K562 (cell line): ENCODE data around the gene DGCR8. TPM values are rescaled to one million over a fixed set of nuclear protein-coding genes. Genes with fewer than 3 reads are reported as not detected.
A peak's percentile ranks its signal among the peaks of the same experiment; 100 is the strongest.

Experiments
- ATAC-seq: fragments of 200-7000 bp; cut with Tn5 transposase; 3 replicates; pipeline ENCODE4 v1.9.1; 2020; ENCODE audit warnings: moderate library complexity
- BruUV-seq: library from RNA; stranded (reverse); fragments of 400-500 nt; replicated peaks from 2 replicates; lab custom pipeline; 2021; lab: Mats Ljungman, UMichigan
- CTCF ChIA-PET: fragments of 300-600 bp; formaldehyde crosslinking; extraction: SDS; loops from one replicate; lab custom pipeline; 2021; ENCODE audit warnings: low intra/inter-chr PET ratio; lab: Yijun Ruan, JAX
- POLR2A ChIA-PET: fragments of 300-600, 350-650 bp; sonication (Branson Sonifier 250); formaldehyde crosslinking; extraction: SDS; loops from one replicate; lab custom pipeline; 2021; ENCODE audit warnings: antibody characterized with exemption, inconsistent platforms; lab: Yijun Ruan, JAX
- DNase-seq, 4 experiments: peaks; one replicate each; pipeline versions ENCODE4 v3.0.0 to v3.0.0-alpha.2; 2011 to 2018; ENCODE audit warnings: low spot score in 3 of 4, mixed read lengths in 3 of 4; ENCODE audit errors: extremely low read depth in 1 of 4
- FAIRE-seq: peaks from 2 replicates; lab custom pipeline; 2011; peaks lifted over from hg19 to GRCh38; lab: Jason Lieb, UNC
- H2AFZ ChIP-seq: 2 replicates; pipeline ENCODE4 v1.6.0; 2011; ENCODE audit warnings: low read depth, low read length, control low read depth, inconsistent platforms
- H3K27ac ChIP-seq: fragments of 200-600 bp; 3 replicates; pipeline ENCODE4 v1.8.0; 2011; ENCODE audit warnings: low read depth, mild to moderate bottlenecking, control low read depth, inconsistent platforms, low read length, moderate library complexity, mixed read lengths; ENCODE audit errors: extremely low read depth
- H3K27me3 ChIP-seq, 2 experiments: fragments of 300-600 bp in 1 of 2; 2 replicates in 1 of 2; 3 replicates in 1 of 2; pipeline versions ENCODE4 v1.6.0 to v1.8.0; 2011; ENCODE audit warnings: inconsistent platforms in 2 of 2, low read length in 2 of 2, mild to moderate bottlenecking in 1 of 2, mixed read lengths in 1 of 2, moderate library complexity in 1 of 2; ENCODE audit not compliant: control insufficient read depth in 2 of 2, insufficient read depth in 2 of 2
- H3K36me3 ChIP-seq: fragments of 300-600 bp; 3 replicates; pipeline ENCODE4 v1.8.0; 2011; ENCODE audit warnings: mild to moderate bottlenecking, low read length, inconsistent platforms; ENCODE audit not compliant: control insufficient read depth, insufficient read depth
- H3K4me1 ChIP-seq, 2 experiments: fragments of 200-600 bp in 1 of 2; replicated peaks in 1 of 2; 2 replicates in 1 of 2; 3 replicates in 1 of 2; pipeline versions ENCODE4 v1.5.1 to v1.8.0; 2011; ENCODE audit warnings: inconsistent platforms in 2 of 2, low read length in 2 of 2, mild to moderate bottlenecking in 1 of 2, mixed read lengths in 1 of 2, moderate library complexity in 1 of 2; ENCODE audit not compliant: control insufficient read depth in 2 of 2, insufficient read depth in 2 of 2
- H3K4me2 ChIP-seq: 2 replicates; pipeline ENCODE4 v1.6.1; 2011; ENCODE audit warnings: low read length, control low read depth, inconsistent platforms, mixed read lengths; ENCODE audit not compliant: insufficient read depth
- H3K4me3 ChIP-seq: fragments of 200-600 bp; sonication (generic), shearing (Covaris generic); 2 replicates; pipeline ENCODE4 v1.5.1; 2016; ENCODE audit warnings: control low read depth, inconsistent platforms
- H3K79me2 ChIP-seq: fragments of 200-600 bp; 3 replicates; pipeline ENCODE4 v1.8.0; 2011; ENCODE audit warnings: low read length, inconsistent platforms; ENCODE audit not compliant: control insufficient read depth, insufficient read depth
- H3K9ac ChIP-seq, 2 experiments: 2 replicates each; pipeline versions ENCODE4 v1.6.0 to v1.6.1; 2011; ENCODE audit warnings: low read depth in 2 of 2, low read length in 2 of 2, control low read depth in 1 of 2, inconsistent platforms in 1 of 2, mild to moderate bottlenecking in 1 of 2, mixed read lengths in 1 of 2; ENCODE audit not compliant: insufficient read depth in 1 of 2
- H3K9me1 ChIP-seq: one replicate; pipeline ENCODE4 v1.6.0; 2011; ENCODE audit warnings: inconsistent platforms, mild to moderate bottlenecking, low read length, moderate library complexity; ENCODE audit not compliant: control insufficient read depth, insufficient read depth
- H3K9me3 ChIP-seq: replicated peaks from 2 replicates; pipeline ENCODE4 v1.5.1; 2011; ENCODE audit warnings: low read depth, low read length, inconsistent platforms; ENCODE audit not compliant: control insufficient read depth, insufficient read depth
- H4K20me1 ChIP-seq: replicated peaks from 2 replicates; pipeline ENCODE4 v1.6.1; 2011; ENCODE audit warnings: low read length, inconsistent platforms, mixed read lengths; ENCODE audit not compliant: control insufficient read depth, insufficient read depth
- CEBPZ ChIP-seq: fragments of 150-350 bp; IDR thresholded peaks from 2 replicates; pipeline ENCODE4 v1.6.1; 2014; ENCODE audit warnings: low read depth, mild to moderate bottlenecking, low read length, borderline replicate concordance
- EGR1 ChIP-seq: fragments of 450-650 bp; conservative IDR thresholded peaks from 2 replicates; pipeline ENCODE4 v1.6.1; 2017; ENCODE audit warnings: mild to moderate bottlenecking
- ELF4 ChIP-seq: fragments of 450-650 bp; formaldehyde crosslinking; IDR thresholded peaks from 2 replicates; pipeline ENCODE4 v1.4.0; 2022; ENCODE audit warnings: missing genetic modification characterization
- MLX ChIP-seq, 2 experiments: fragments of 450-650 bp in 1 of 2; sonication (generic) in 1 of 2; formaldehyde crosslinking; conservative IDR thresholded peaks; 2 replicates each; pipeline versions ENCODE4 v1.4.0 to v1.8.1; 2020 to 2022; ENCODE audit warnings: mild to moderate bottlenecking in 1 of 2, missing genetic modification reagents in 1 of 2
- POLR2G ChIP-seq: fragments of 200-400 bp; formaldehyde crosslinking; IDR thresholded peaks from 2 replicates; pipeline ENCODE4 v1.6.1; 2017; ENCODE audit warnings: low read depth, mild to moderate bottlenecking, antibody characterized with exemption, low read length, moderate library complexity
- POU5F1 ChIP-seq: fragments of 150-350 bp; IDR thresholded peaks from 2 replicates; pipeline ENCODE4 v1.6.1; 2014; ENCODE audit warnings: borderline replicate concordance, low read length, low read depth, mild to moderate bottlenecking; ENCODE audit not compliant: partially characterized antibody
- SMC3 ChIP-seq: conservative IDR thresholded peaks from 2 replicates; pipeline ENCODE4 v1.6.1; 2011; ENCODE audit warnings: low read depth, low read length, improper control_type of control experiment; ENCODE audit not compliant: insufficient read depth
- SOX6 ChIP-seq: fragments of 450-650 bp; IDR thresholded peaks from 2 replicates; pipeline ENCODE4 v1.6.1; 2014; ENCODE audit warnings: mild to moderate bottlenecking
- SUPT5H ChIP-seq: fragments of 450-650 bp; IDR thresholded peaks from 2 replicates; pipeline ENCODE4 v1.6.1; 2016
- TCFL5 ChIP-seq: fragments of 250-450 bp; sonication (Bioruptor Pico); conservative IDR thresholded peaks from 2 replicates; pipeline ENCODE4 v1.6.1; 2021; ENCODE audit warnings: mild to moderate bottlenecking, moderate library complexity, matching md5 sums
- ZNF668 ChIP-seq: fragments of 250-450 bp; sonication (Bioruptor Pico); IDR thresholded peaks from 2 replicates; pipeline ENCODE4 v1.8.0; 2022; ENCODE audit warnings: mild to moderate bottlenecking, inconsistent platforms
- ZNF717 ChIP-seq: fragments of 250-450 bp; sonication (Bioruptor Pico); IDR thresholded peaks from 2 replicates; pipeline ENCODE4 v1.5.0; 2021
- ZNF778 ChIP-seq: fragments of 450-650 bp; formaldehyde crosslinking; IDR thresholded peaks from 2 replicates; pipeline ENCODE4 v1.4.0; 2020; ENCODE audit warnings: mild to moderate bottlenecking, moderate library complexity
- WGBS: fragments of 100-300 bp; shearing (Covaris generic); methylation state at CpG from one replicate; pipeline ENCODE4 v1.1.6; 2016; ENCODE audit warnings: low coverage, mixed read lengths; ENCODE audit not compliant: insufficient coverage; ENCODE audit errors: missing lambda C conversion rate; 5-methylcytosine and 5-hydroxymethylcytosine counted together
- in situ Hi-C: fragments of 300-500 bp; cut with MboI; formaldehyde crosslinking; loops from 4 replicates; pipeline ENCODE4 v1.15.0; 2018; ENCODE audit warnings: inconsistent platforms, mixed read lengths
- intact Hi-C: fragments of 100-400 bp; cut with micrococcal nuclease; formaldehyde crosslinking; loops from 2 replicates; pipeline ENCODE4 v1.14.2; 2022
- polyA plus RNA-seq, 8 experiments: library from polyadenylated mRNA; depleted of rRNA in 4 of 8; stranded (reverse) in 5 of 8; unstranded in 3 of 8; fragments of >200 nt; fragmentation: Nextera tagmentation in 2 of 8; fragmentation: Illumina TruSeq in 1 of 8; extraction: Ambion mirVana in 2 of 8; extraction: Trizol in 1 of 8; gene quantifications; 2 replicates each; pipeline versions ENCODE4 v1.2.1 to v1.2.3, GENCODE V29; 2011 to 2014; ENCODE audit warnings: inconsistent platforms in 1 of 8, missing spikeins in 1 of 8
- total RNA-seq, 7 experiments: library from RNA; depleted of rRNA in 6 of 7; stranded (reverse); fragments of >200 nt in 6 of 7; fragmentation: Illumina TruSeq in 2 of 7; extraction: Trizol in 2 of 7; gene quantifications; 2 replicates each; pipeline versions ENCODE4 v1.2.1 to v1.2.3, GENCODE V29; 2011 to 2021; ENCODE audit warnings: low replicate concordance in 1 of 7
- TF ChIP-seq, protein P1 (sequence below): fragments of 450-650 bp; IDR thresholded peaks from 2 replicates; pipeline ENCODE4 v1.6.1; 2016
- TF ChIP-seq, protein P2 (sequence below): fragments of 250-450 bp; sonication (Bioruptor Pico); IDR thresholded peaks from 2 replicates; pipeline ENCODE4 v1.9.0; 2021; ENCODE audit warnings: mild to moderate bottlenecking

DGCR8 gene
- total and polyA plus RNA-seq, 9 of the 15 experiments (the other 6 are each of a cell fraction or from before 2014, with no cell fraction given), result 5.9 to 144 (median 80.1) TPM

GRCh38 chr22:20093418-20094196 lies 13.6 kb downstream of the DGCR8 start:
- Histone ChIP-seq H3K79me2 (peaks cover 64% of the 10 kb centered on the region), H3K4me3 (no peak overlapping the region), H4K20me1 (0 out of 2 replicates have a peak, but pooled peaks cover 11% of the 10 kb centered on the region), H3K4me2 (no peak overlapping the region), H3K9me3 (no peaks in the 10 kb centered on the region; the same call in 1 of the 2 replicates), H3K9me1 (no peaks in the 10 kb centered on the region), H3K4me1 (peaks cover 0 to 7% of the 10 kb centered on the region in 2 experiments; a peak in 1 of 5 replicates), H3K36me3 (peaks cover 98% of the 10 kb centered on the region), H2AFZ (no peak overlapping the region), H3K27ac (no peak overlapping the region), H3K9ac (peak overlapping the region in 1 of 2 experiments; percentile 24; a peak in 1 of 4 replicates), H3K27me3 (no peaks in the 10 kb centered on the region)
- ATAC-seq (peak; percentile 14; the same call in 2 of the 3 replicates), FAIRE-seq (no peak), DNase-seq (peak in 1 of 4 experiments; percentile 79)
- ChIA-PET POLR2A (interaction anchor here (1.0 to 19.4 kb wide), 7 partner anchors 11 to 72 kb away, joined by 3 to 513 read pairs (median 4); partner anchors contain the start of genes DGCR8, RANBP1, TANGO2 and TRMT2A), CTCF (interaction anchor here (0.5 kb wide), 1 partner anchor 53 kb away, joined by 3 read pairs; no protein-coding TSS in a partner anchor)
- 92% methylated on average over 13 of the region's 13 CpGs for WGBS
- in situ Hi-C loops (no loop called here), intact Hi-C loops (no loop called here)
- no TSS peak for BruUV-seq
- TF ChIP-seq EGR1 (peak; percentile 42), ZNF717 (CRISPR knock-in tag) (no peak), SUPT5H (peak; percentile 43; the same call in 1 of the 2 replicates), CEBPZ (no peak), ELF4 (CRISPR knock-in tag) (no peak), POU5F1 (no peak), SMC3 (0 out of 2 replicates have a peak, but pooled peaks have one; percentile 10), TCFL5 (no peak), ZNF778 (CRISPR knock-in tag) (no peak), MLX (CRISPR knock-in tag; conservative IDR thresholded peaks at IDR 0.05) (0 out of 4 replicates have a peak, but pooled peaks of 1 of the 2 experiments have one; percentile 37), POLR2G (peak; percentile 36), ZNF668 (no peak), SOX6 (no peak)
- TF ChIP-seq, protein P1, sequence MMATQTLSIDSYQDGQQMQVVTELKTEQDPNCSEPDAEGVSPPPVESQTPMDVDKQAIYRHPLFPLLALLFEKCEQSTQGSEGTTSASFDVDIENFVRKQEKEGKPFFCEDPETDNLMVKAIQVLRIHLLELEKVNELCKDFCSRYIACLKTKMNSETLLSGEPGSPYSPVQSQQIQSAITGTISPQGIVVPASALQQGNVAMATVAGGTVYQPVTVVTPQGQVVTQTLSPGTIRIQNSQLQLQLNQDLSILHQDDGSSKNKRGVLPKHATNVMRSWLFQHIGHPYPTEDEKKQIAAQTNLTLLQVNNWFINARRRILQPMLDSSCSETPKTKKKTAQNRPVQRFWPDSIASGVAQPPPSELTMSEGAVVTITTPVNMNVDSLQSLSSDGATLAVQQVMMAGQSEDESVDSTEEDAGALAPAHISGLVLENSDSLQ, result 0 out of 2 replicates have a peak, but pooled peaks have one; percentile 10
- TF ChIP-seq, protein P2, sequence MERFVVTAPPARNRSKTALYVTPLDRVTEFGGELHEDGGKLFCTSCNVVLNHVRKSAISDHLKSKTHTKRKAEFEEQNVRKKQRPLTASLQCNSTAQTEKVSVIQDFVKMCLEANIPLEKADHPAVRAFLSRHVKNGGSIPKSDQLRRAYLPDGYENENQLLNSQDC, result no peak; the same call in 1 of the 2 replicates
